GM21423 (cell line): ENCODE results near the gene CEP19.

Experiments used
- ATAC-seq: cut with Tn5 transposase; IDR thresholded peaks from one replicate; pipeline ENCODE4 v1.9.1; 2021; ENCODE audit warnings: mild to moderate bottlenecking, moderate library complexity; ENCODE audit not compliant: unreplicated experiment

CEP19 gene

DNA sequence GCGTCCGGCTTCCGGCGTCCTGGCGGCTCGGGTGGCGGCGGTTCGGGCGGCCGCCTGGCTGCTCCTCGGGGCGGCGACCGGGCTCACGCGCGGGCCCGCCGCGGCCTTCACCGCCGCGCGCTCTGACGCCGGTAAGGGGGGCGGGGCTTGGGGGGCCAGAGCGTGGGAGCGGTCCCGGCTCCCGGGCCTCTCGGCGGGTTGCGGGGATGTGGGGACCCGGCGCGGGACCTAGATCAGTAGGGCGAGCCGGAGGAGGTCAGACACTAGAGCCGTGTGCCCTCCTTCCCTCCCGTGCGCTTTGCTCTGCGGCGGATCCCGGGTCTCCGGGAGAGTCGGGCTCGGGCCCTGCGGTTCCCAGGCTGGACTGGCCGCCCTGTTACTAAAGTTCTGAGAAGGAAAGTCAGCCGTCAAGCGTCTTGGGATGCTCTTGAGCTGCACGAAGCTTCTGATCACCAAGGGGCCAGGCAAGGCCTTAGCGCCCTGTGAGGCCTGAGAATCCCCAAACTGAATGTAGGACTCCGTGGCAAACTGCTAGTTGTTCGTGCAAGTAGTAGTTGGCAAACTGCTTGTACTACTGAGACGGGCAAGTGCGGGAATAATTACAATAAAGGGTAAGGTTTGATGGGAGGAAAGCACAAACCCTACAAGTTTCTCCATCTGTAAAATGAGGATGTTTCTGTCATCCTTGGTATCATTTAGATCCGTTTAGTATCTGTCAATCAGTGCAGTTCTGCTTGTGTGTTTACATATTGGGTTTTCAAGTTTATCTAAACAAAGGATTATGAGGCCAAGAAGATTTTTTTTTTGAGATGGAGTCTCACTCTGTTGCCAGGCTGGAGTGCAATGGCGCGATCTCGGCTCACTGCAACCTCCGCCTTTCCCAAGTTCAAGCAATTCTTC is 714 bp upstream of the CEP19 start:
- peak; percentile 41 for ATAC-seq

DNA sequence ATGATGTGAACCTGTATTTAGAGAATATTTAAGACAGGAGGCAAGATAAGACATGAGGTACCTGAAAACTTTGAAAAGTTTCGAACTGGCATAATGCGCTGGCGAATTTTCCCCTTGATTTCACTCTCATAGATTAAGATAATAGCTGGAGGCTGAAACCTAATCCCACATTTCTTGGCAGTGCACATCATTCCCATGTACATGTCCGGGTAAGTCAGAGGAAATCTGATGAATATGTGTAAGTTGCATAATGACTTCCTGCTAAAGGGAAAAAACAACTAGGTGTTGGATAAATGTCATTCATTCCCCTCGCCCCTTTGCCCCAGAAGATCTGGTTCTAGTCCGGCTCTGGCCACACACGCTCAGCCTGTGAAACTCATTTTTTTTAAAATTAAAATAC is 3.6 kb downstream of the CEP19 start:
- no peak for ATAC-seq

DNA sequence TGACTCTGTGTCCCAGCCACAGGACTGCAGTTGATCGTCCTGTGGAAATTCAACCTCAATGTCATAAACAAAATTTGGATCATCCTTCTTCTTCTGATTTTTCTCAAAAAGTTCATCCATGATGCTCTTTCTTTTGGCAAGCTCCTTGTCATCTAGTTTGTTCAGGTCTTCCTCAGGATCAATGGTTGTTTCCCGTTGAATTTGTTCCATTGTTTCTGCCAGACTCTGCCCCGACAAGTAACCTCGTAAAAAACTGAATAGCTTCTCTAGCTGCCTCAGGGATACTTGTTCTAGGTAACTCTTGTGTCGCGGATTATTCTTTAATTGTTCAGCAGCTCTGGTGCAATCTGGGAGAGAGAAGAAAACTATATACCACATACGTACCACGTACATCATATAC is 4.5 kb downstream of the CEP19 start:
- no peak for ATAC-seq

DNA sequence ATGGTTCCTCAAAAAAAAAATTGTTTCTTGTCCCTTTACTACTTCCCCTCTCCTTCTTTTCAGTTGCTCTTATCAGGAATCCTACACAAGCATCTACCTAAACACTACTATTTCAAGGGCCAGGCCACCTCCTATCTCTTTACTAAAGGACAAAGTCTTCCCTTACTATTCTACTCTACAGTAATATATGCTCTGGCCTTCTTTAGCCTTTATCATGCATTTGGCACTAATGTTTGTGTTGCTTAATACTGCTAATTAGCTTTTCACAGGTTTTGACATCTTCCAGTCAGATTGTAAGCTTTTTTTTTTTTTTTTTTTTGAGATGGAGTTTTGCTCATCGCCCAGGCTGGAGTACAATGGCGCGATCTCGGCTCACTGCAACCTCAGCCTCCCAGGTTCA is 5.3 kb downstream of the CEP19 start:
- ATAC-seq, result no peak

DNA sequence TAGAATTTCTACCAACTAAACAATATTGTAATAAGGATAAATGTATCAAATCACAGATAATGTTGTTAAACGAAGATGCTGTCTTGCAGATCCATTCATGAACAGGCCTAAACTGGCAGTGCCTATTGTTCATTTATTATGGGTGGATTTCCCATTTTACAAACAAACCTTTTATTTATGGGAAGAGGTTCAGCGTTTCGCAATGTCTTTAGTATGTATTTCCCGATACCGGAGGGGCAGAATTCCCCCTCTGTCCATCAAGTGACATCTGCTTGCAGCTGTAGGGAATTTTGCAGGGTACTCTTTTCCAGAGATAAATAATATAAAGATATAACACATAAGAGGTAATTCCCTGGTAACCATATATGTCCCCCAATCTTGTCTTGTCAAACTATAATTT is 5.7 kb downstream of the CEP19 start:
- ATAC-seq, result no peak

DNA sequence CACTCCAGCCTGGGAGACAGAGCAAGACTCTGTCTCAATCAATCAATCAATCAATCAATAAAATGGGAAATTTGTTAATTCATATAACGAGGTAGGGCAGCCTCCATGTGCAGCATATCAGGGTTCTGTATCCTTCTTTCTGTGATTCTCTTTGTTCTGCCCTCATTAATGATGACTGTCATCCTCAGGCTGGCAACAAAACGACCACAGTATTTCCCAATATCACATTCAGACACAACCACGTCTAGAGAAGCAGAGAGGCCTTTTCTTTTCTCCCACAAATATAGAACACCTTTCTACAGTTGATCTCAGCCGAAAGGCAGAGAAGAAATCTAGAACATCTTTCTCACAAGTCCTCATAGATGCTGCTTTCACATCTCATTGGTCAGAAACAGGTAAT is 11.2 kb downstream of the CEP19 start:
- no peak for ATAC-seq

DNA sequence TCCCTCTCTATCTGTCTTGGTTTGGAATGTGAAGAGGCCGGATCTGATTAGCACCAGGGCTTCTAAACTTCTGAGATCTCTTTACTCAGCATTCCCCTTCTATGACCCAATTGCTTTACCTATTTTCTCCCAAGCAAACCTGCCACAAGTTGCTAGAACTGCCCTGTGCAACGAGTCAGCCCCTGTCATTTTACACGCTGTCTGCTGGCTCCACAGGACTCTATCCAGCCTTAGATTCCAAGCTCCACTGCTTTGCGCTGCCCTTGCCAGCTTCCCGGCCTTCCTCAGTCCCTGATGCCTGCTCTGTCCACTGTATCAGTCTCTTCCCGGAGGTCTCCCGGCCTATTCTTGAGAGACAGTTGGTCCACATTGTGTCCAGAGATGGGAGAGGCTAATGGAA is 12.3 kb downstream of the CEP19 start:
- ATAC-seq, result no peak

DNA sequence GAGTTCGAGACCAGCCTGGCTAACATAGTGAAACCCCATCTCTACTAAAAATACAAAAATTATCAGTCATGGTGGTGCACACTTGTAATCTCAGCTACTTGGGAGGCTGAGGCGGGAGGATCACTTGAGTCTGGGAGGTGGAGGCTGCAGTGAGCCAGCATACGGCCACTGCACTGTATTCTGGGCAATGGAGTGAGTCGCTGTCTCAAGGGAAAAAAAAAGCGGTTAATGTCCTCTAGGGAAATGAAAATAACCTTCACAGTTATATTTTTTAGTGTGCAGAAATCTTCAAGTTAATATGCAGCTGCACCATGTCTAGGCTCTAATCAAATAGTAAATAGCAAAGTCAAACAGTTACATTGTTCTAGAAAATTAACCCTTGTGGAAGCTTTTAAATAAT is 14.8 kb downstream of the CEP19 start:
- ATAC-seq, result no peak

DNA sequence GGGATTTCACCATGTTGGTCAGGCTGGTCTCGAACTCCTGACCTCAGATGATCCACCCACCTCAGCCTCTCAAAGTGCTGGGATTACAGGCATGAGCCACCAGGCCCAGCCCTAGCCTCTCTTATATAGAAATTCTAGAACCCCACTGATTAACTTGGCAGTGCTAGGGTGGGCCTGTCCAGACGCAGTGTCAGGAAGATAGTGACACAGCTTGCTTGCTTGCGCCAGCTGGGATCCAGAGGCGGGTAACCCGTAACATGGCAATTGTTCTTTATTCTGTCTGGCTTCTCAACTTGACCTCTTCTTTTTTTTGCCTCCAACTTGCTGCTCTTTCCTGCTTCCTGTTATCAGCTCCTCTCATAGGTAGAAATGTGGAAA is 16.2 kb downstream of the CEP19 start:
- no peak for ATAC-seq

DNA sequence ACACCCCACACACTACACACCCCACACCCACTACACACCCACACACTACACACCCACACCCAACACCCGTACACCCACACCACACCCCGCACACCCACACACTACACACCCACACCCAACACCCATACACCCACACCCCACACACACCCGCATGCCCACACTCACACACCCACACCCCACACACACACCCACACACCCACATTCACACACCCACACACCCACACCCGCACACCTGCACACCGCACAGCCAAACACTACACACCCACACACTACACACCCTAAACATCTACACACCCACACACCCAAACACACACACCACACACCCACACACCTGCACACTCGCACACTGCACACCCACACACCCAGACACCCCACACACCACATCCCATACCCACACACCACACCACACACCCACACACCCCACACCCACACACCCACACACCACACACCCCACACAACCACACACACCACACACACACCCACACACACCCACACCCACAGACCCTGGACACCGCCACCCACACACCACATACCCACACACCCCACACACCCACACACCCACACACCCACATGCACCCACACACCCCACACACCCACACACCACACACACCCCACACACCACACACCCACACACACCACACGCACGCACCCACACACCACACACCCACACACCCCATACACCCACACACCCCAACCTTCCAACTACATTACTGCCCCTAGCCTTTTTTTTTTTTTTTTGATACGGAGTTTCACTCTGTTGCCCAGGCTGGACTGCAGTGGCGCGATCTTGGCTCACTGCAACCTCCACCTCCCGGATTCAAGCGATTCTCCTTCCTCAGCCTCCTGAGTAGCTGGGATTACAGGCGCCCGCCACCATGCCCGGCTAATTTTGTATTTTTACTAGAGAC is 16.9 kb downstream of the CEP19 start:
- ATAC-seq, result no peak

DNA sequence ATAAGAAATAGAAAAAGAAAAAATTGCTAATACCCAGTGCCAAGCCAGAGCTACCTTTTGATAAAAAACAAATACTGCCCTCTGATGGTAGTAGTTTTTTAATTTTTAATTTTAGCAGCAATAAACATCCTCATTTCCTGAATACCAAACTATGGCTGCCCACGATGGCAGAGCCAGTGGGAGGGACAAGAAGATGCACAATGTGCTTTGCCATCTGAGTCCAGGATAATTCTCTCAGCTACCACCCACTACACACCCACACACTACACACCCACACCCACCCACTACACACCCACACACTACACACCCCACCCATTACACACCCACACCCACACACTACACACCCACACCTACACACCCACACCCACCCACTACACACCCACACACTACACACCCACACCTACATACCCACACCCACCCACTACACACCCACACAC is 17.8 kb downstream of the CEP19 start:
- ATAC-seq, result no peak

DNA sequence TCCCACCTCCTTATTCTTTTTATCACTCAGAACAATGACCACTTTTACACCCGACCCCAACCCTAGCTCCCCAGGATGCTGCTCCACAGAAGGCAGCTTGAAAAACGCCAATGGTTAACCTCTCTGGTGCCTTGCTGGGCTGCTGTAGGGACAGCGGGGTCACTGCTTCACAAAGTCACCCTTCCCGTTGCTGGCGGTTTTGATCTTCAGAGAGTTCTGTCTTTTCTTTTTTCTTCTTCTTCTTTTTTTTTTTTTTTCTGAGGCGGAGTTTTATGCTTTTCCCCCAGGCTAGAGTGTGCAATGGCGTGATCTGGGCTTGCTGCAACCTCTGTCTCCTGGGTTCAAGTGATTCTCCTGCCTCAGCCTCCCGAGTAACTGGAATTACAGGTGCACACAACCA is 20.7 kb downstream of the CEP19 start:
- no peak for ATAC-seq

DNA sequence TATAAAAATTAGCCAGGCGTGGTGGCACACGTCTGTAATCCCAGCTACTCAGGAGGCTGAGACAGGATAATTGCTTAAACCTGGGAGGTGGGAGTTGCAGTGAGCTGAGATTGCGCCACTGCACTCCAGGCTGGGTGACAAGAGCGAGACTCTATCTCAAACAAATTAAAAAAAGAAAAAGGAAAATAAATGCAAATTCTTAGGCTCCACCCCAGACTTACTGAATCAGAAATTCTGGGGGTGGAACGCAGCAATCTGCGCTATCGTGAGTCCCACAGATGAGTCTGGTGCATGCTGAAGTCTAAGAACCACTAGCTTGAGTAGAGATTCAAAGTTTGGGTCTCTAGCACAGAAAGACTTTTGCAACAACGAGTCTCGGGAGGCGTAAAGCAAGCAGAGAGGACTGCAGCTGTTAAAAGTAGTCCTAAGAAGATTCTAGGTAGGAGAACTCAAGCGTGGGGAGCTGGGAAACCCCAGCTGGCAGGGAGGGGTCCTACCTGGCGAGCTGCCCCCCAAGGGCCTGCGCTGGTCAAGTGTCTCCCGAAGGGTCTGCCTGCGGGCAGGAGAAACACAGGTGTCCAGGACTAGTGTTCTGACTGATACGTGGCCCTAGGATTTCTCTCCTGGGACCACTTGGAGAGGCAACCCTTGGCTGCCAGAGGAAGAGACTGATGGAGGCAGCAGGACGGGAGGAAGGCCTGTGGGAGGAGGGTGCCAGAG is 21.9 kb downstream of the CEP19 start:
- ATAC-seq, result no peak

DNA sequence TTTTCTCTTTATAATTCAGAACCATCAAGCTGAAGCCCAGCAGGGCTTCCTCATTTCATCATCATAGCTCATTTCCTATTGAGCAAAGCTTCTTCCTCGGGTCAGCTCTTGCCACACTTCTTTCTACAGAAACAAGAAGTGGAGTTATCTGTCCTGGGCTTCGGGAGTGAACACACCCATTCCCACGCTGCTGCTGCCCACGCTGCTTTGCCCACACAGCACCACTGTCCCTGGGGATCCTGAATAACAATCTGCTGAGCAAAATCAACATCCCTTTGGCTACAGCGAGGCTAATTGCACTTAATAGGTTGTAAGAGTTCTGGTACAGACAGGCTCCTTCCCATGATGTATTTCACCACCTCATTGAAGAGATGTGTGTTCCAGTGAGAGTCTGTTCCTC is 23.7 kb downstream of the CEP19 start:
- ATAC-seq, result no peak

DNA sequence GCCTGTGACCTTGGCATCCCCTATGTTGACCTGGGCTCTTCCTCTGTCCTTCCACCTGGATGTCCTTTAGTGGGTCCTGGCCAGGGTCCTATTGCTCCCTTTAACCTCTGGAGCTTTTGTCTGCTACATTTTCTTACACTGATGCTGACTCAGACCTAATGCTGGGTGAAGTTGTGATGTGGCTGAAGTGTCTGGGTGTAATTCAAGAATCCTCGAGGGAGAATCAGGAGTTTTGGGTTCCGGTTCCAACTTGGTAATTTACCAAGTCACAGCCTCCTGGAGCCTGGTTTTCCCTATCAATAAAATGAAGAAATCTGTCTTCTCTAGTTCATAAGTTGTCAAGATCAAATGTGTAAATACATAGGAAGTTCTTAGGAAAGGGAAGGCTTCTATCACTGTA is 25.6 kb downstream of the CEP19 start:
- no peak for ATAC-seq

DNA sequence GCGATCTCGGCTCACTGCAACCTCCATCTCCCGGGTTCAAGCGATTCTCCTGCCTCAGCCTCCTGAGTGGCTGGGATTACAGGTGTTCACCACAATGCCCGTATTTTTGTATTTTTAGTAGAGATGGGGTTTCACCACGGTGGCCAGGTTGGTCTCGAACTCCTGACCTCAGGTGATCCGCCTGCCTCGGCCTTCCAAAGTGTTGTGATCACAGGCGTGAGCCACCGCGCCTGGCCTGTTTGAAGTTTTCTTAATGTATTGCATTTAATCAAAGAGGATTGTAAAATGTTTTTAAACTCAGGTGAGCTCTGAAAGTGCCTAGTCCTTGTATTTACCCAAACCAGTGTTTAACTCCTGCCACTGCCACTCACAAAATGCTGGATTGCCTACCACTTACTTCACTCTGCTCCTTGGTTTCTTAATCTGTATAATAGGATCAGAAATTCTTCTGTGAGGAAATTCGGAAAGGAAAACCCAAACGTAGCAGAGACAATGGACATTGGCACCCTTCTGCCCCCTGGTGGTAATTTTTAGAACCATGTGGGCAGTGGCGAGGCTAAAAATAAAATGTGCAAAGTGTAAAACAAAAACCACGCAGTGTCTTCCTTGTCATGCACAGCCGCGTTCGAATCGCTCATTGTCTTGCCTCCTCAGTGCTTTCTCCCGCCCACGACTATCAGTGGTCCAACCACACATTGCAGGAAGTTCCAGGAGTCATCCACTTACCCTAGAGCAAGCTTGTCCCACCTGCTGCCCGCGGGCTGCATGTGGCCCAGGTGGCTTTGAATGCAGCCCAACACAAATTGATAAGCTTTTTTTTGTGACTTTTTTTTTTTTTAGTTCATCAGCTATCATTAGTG is 27.3 kb downstream of the CEP19 start:
- ATAC-seq, result peak; percentile 90

DNA sequence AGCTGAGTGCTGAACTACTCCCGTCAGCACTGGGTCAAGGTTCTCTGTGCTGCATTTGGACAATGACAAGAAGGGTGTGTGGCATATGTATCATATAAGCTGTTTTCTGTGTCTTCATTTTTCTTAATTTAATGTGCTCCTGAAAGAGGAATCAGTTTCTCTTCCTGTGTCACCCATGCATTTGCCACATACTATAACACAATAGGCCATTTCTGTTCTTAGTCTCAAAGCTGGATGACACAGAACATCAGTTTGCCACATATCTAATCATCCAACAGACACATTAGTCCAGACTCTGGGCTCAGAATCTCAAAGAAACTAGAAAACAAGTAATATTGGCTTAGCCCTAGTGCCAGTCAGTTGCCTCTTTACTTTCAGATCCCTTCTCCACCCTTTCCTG is 34.1 kb downstream of the CEP19 start:
- no peak for ATAC-seq

DNA sequence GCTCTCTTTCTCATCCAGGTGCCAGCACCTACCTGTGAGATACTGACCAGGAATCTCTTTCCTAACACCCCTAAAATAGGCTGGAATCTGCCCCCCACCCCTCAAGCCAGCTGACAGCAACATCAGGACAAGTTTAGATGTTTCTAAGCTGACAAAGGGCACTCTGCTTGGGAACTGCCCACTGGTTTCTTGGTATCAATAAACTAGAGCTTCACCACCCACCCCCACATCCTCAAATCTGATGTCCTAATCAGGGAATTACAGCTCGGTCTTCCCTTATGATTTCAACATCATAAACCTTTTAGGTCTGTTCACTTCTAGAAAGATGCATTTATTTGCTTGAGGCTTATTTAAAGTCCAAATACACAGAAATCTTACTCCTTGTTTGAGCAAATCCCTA is 34.7 kb downstream of the CEP19 start:
- no peak for ATAC-seq

DNA sequence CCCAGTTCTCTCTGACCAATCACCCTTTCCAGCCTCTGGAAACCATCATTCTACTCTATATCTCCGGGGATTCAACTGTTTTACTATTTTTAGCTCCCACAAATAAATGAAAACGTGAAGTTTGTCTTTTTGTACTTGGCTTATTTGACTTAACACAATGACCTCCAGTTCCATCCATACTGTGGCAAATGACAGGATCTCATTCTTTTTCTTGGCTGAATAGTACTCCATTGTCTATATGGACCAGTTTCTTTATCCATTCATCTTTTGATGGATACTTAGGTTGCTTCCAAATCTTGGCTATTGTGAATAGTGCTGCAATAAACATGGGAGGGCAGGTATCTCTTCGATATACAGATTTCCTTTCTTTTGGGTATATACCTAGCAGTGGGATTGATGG is 38.4 kb downstream of the CEP19 start:
- ATAC-seq, result no peak

DNA sequence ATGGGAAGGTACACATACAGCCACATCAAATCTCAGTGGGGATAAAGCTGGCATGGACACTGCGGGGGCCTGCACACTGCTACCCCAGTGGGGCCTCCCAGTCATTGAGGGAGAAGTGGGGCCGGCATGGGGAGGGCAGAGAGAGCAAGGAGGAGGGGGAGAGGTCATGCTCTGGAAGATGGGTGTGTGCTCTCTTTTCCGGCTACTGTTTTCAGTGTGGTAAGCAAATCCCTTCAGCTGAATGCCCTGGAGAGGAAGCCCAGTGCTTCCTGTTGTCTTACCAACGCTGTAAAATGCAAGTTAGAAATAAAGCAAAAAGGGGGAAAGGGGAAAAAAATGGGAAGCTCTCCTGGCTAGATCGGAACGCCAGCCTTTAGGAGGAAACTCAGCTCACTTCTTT is 41.7 kb downstream of the CEP19 start:
- ATAC-seq, result no peak
